Prostate gland (tissue), 2 donors: ENCODE data around the gene NELFB. TPM values are rescaled to one million over a fixed set of nuclear protein-coding genes. Genes with fewer than 3 reads are reported as not detected.
"Not testable (repeated sequence)": the region's sequence is repeated elsewhere in the genome, so short reads cannot be mapped to it uniquely, and the experiment has no call there.

ENCODE experiments used
- DNase-seq: peaks from one replicate; pipeline ENCODE4 v3.0.0-alpha.2; 2019; ENCODE audit warnings: low spot score
- H3K27ac ChIP-seq, 2 donors: fragments of 200-600 bp; sonication (generic); 2 replicates each; pipeline ENCODE4 v1.5.1; 2017 to 2019
- H3K27me3 ChIP-seq: fragments of 200-600 bp; sonication (generic); replicated peaks from 2 replicates; pipeline ENCODE4 v1.5.1; 2019; ENCODE audit not compliant: insufficient read depth
- H3K36me3 ChIP-seq, 2 donors: fragments of 200-600 bp; sonication (generic); 1 replicate in 1 of 2; 2 replicates in 1 of 2; pipeline versions ENCODE4 v1.5.1 to v1.8.1; 2017 to 2019
- H3K4me1 ChIP-seq: fragments of 200-600 bp; sonication (generic); replicated peaks from 2 replicates; pipeline ENCODE4 v1.5.1; 2019
- H3K4me3 ChIP-seq, 2 donors: fragments of 200-600 bp; sonication (generic); 2 replicates each; pipeline ENCODE4 v1.5.1; 2017 to 2019
- H3K9me3 ChIP-seq: fragments of 200-600 bp; sonication (generic); 2 replicates; pipeline ENCODE4 v1.5.1; 2017
- POLR2A ChIP-seq: fragments of 450-650 bp; IDR thresholded peaks from one replicate; pipeline ENCODE4 v1.6.1; 2016; ENCODE audit warnings: antibody characterized with exemption, mild to moderate bottlenecking
- POLR2AphosphoS5 ChIP-seq: sonication (generic); formaldehyde crosslinking; IDR thresholded peaks from one replicate; pipeline ENCODE4 v1.6.1; 2017; ENCODE audit warnings: antibody characterized with exemption
- WGBS: methylation state at CpG from one replicate; pipeline ENCODE4 v1.1.5; 2018; 5-methylcytosine and 5-hydroxymethylcytosine counted together
- intact Hi-C: fragments of 100-400 bp; cut with DNase I; formaldehyde crosslinking; loops from one replicate; pipeline ENCODE4 v1.14.2; 2022
- total RNA-seq, 2 donors: library from RNA; depleted of rRNA; stranded (reverse); fragments of >200 nt; gene quantifications; one replicate each; pipeline ENCODE4 v1.1.0, GENCODE V29; 2016
- TF ChIP-seq, protein P1 (sequence below), 4 experiments: fragments of 200-600 bp in 2 of 4; fragments of 450-650 bp in 2 of 4; sonication (generic) in 2 of 4; IDR thresholded peaks; 1 replicate in 3 of 4; 2 replicates in 1 of 4; pipeline ENCODE4 v1.5.1; 2016 to 2019; ENCODE audit warnings: antibody characterized with exemption in 4 of 4, mild to moderate bottlenecking in 2 of 4, moderate library complexity in 2 of 4

NELFB gene
- total RNA-seq, 2 donors from 2014 or later: 44.9 to 82.1 TPM

DNA sequence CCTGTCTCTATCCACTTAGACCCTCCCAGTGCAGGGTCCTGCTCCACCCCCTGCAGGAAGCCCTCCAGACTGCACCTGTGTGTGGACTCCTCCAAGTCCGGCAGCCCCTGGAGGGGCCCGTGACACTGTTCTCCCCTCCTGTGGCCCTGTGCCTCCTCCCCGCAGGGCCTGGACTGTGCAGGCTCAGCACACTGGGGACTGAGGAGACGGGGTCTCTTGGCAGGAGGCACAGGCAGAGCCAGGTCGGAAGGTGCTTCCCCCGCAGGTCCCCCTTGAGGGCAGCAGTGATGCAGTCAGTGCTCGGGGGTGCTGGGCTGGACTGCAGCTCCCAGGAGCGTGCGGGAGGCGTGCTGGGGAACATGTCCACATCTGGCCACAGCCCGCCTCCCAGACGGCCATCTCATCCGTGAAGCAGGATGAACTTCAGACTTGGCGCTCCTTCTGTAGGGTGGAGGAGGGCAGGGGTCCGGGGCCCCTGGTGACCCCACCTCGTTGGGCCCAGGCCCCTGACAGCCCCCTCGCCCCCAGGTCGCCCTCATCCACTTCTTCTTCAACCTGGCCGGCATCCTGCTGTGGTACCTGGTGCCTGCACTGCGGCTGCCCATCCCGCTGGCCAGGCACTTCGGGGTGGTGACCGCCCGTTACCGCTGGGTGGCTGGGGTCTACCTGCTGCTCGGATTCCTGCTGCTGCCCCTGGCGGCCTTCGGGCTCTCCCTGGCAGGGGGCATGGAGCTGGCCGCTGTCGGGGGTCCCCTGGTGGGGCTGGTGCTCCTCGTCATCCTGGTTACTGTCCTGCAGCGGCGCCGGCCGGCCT, 19.5 kb upstream of the NELFB start:
- no peak for DNase-seq
- Histone ChIP-seq H3K36me3 (no peaks in the 10 kb centered on the region), H3K27me3 (peaks cover 4% of the 10 kb centered on the region), H3K4me1 (peaks cover 29% of the 10 kb centered on the region), H3K27ac (no peak overlapping the region), H3K9me3 (no peaks in the 10 kb centered on the region), H3K4me3 (no peak overlapping the region)
- WGBS: 67% methylated on average over 32 of the region's 35 CpGs
- intact Hi-C loops: loop anchor here (5.0 kb wide), 1 partner anchor 113 kb away; no protein-coding TSS in a partner anchor
- TF ChIP-seq POLR2A (no peak), POLR2AphosphoS5 (no peak)
- TF ChIP-seq, protein P1, sequence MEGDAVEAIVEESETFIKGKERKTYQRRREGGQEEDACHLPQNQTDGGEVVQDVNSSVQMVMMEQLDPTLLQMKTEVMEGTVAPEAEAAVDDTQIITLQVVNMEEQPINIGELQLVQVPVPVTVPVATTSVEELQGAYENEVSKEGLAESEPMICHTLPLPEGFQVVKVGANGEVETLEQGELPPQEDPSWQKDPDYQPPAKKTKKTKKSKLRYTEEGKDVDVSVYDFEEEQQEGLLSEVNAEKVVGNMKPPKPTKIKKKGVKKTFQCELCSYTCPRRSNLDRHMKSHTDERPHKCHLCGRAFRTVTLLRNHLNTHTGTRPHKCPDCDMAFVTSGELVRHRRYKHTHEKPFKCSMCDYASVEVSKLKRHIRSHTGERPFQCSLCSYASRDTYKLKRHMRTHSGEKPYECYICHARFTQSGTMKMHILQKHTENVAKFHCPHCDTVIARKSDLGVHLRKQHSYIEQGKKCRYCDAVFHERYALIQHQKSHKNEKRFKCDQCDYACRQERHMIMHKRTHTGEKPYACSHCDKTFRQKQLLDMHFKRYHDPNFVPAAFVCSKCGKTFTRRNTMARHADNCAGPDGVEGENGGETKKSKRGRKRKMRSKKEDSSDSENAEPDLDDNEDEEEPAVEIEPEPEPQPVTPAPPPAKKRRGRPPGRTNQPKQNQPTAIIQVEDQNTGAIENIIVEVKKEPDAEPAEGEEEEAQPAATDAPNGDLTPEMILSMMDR (IDR thresholded peaks at IDR 0.05): no peak

DNA sequence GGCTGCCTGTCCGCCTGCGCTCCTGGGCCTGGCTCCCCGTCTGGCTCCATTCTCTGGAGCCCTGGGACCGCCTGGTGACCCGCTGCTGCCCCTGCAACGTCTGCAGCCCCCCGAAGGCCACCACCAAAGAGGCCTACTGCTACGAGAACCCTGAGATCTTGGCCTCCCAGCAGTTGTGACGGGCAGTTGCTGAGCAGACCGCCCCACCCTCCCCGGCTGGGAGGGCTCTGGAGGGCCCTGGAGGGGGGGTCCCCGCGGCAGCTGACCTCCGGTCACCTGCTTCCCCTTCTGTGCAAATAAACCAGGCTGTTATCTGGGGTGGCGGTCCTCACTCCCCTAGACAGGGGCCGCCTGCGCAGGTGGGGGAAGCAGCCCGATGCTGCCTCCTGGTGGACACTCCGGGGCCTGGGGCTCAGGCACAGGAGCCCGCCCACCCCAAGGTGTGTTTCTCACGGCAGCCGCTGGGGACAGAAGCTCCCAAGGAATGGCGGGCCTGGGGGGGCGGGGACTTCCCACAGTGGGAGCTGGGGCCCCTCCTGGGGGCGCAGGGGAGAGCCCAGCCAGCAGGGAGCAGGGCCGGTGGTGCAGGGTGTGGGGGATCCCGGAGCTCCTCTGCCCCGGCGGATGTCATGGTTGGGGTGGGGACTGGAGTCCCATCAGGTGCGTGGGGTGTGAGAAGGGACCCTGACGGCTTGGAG, 18.7 kb upstream of the NELFB start:
- Histone ChIP-seq H3K27me3 (no peaks in the 10 kb centered on the region), H3K9me3 (no peaks in the 10 kb centered on the region), H3K27ac (peak overlapping the region; percentile 64 to 71), H3K36me3 (no peaks in the 10 kb centered on the region), H3K4me1 (peaks cover 29% of the 10 kb centered on the region), H3K4me3 (peak overlapping the region; percentile 7 to 10)
- TF ChIP-seq, protein P1 (IDR thresholded peaks at IDR 0.05): peak; percentile 98 to 100 (median 99)
- TF ChIP-seq POLR2A (peak; percentile 10), POLR2AphosphoS5 (peak; percentile 74)
- DNase-seq: peak; percentile 88
- intact Hi-C loops: loop anchor here (5.0 kb wide), 1 partner anchor 114 kb away; no protein-coding TSS in a partner anchor
- 6% methylated on average over 22 of the region's 31 CpGs for WGBS

DNA sequence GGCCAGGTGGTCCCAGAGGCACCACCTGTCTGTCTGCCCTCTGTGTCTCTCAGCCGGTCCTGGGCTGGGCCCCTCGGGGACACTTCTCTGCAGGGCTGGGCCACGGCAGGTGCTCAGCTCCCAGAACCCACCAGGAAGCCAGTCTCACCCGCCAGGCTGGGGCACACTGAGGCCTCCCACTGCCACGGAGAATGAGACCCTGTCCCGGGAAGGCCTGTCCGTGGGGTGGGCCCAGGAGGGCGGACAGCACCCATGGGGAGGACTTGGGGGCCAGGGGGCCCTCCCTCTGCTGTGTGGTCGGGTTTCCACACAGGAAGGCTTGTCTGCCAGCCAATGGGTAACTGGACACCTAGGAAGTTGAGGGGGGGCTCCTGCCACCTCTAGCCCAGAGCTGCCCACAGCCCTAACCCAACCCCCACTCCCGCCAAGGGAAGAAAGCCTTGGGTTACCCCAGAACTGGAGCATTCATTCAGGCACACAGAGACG, 18.1 kb upstream of the NELFB start:
- Histone ChIP-seq H3K36me3 (no peaks in the 10 kb centered on the region), H3K4me1 (peaks cover 29% of the 10 kb centered on the region), H3K27ac (peak overlapping the region; percentile 64 to 71), H3K4me3 (peak overlapping the region in 1 of 2 donors; percentile 7), H3K27me3 (no peaks in the 10 kb centered on the region), H3K9me3 (no peaks in the 10 kb centered on the region)
- DNase-seq: no peak
- intact Hi-C loops: loop anchor here (5.0 kb wide), 1 partner anchor 115 kb away; no protein-coding TSS in a partner anchor
- TF ChIP-seq, protein P1 (IDR thresholded peaks at IDR 0.05): no peak
- no peak for TF ChIP-seq POLR2A
- TF ChIP-seq POLR2AphosphoS5: no peak
- 32% methylated on average over 6 of the region's 11 CpGs for WGBS

DNA sequence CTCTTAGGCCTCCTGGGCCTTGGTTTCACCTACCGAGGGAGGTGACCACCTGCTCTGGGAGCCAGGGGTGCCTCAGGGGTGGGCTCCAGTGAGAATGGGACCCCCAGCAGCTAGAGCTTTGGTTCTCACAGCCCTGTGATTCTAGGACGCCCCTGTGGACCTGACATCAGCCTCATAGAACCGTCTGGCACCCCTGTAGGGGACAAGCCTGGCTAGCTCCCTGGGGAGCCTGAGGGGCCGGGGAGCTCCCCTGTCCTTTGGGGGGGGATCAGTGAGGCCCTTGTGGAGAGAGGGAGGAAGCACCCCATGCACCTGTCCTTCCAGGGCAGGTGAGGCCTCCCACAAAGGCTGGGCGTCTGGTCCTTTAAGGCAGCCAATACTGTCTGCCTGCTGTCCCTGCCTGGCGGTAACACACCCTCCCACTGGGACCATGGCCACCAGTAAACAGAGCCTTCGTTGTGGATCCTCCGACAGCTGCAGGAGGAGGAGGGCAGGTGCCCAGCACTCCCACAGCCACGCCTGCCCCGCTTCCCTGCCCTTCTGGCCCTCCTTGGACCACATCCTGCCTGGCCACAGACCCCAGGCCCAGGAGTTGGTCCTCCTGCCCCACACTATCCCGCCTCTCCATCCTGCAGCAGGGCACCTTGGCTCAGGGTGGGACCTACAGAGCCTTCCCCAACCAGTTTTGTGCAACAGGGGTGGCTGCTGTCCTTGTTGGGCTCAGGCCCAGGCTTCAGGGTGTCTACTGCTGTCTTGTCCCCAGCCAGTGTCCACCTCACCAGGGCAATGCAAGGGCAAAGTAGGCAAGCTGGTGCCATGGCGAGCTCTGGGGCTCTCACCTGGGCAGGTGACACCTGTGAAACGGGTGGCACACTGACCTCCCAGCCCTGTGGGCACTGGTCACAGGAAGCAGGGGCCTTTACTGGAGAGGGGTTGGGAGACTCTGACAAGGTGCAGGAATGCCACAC, 17.1 kb upstream of the NELFB start:
- no peak for TF ChIP-seq POLR2A
- TF ChIP-seq, protein P1 (IDR thresholded peaks at IDR 0.05): peak in 1 of 4 experiments; percentile 10
- TF ChIP-seq POLR2AphosphoS5: peak; percentile 52
- Histone ChIP-seq H3K9me3 (no peaks in the 10 kb centered on the region), H3K27ac (peak overlapping the region; percentile 64 to 71), H3K4me1 (peaks cover 35% of the 10 kb centered on the region), H3K36me3 (peaks cover 0 to 4% of the 10 kb centered on the region in 2 donors), H3K27me3 (no peaks in the 10 kb centered on the region), H3K4me3 (no peak overlapping the region)
- DNase-seq: peak; percentile 57
- WGBS: 61% methylated on average over 13 of the region's 13 CpGs
- intact Hi-C loops: loop anchor here (5.0 kb wide), 1 partner anchor 116 kb away; no protein-coding TSS in a partner anchor

DNA sequence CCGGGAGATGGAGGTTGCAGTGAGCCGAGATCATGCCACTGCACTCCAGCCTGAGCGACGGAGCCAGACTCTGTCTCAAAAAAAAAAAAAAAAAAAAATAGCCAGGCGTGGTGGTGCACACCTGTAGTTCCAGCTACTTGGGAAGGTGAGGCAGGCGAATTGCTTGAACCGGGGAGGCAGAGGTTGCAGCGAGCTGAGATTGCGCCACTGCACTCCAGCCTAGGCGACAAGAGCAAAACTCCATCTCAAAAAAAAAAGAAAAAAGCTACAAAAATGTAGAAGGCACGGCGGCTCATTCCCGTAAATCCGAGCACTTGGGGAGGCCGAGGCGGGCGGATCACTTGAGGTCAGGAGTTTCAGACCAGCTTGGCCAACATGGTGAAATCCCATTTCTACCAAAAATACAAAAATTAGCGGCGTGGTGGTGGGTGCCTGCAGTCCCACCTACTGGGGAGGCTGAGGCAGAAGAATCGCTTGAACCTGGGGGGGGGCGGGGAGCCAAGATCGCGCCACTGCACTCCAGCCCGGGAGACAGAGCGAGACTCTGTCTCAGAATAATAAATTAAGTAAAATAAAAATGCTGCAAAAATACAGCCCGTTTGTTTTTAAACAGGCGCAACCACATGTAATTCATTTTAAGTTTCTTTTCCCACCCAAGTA, 15.5 kb upstream of the NELFB start:
- peak overlapping the region; percentile 68 to 70 for H3K4me3 ChIP-seq
- 50% methylated on average over 27 of the region's 27 CpGs for WGBS
- H3K27ac ChIP-seq: peak overlapping the region; percentile 92
- H3K9me3 ChIP-seq, DNase-seq, H3K27me3 ChIP-seq: not testable (repeated sequence)
- intact Hi-C loops: loop anchor here (2.0 to 5.0 kb wide), 2 partner anchors 15 to 117 kb away; partner anchors contain the start of gene NELFB
- H3K4me1 ChIP-seq: peaks cover 35% of the 10 kb centered on the region
- peaks cover 0 to 11% of the 10 kb centered on the region in 2 donors for H3K36me3 ChIP-seq
